Suprapubic skin (tissue), 4 donors: ENCODE data around the gene SH3BP4. TPM values are rescaled to one million over a fixed set of nuclear protein-coding genes. Genes with fewer than 3 reads are reported as not detected.

ENCODE experiments used
- DNase-seq, 2 donors: peaks; one replicate each; pipeline ENCODE4 v3.0.0-alpha.2; 2019; ENCODE audit warnings: low spot score in 2 of 2
- H3K27ac ChIP-seq: fragments of 200-600 bp; sonication (generic); one replicate; pipeline ENCODE4 v1.5.1; 2019
- H3K27me3 ChIP-seq: fragments of 200-600 bp; sonication (generic); one replicate; pipeline ENCODE4 v1.5.1; 2019
- H3K36me3 ChIP-seq: fragments of 200-600 bp; sonication (generic); one replicate; pipeline ENCODE4 v1.5.1; 2019
- H3K4me1 ChIP-seq: fragments of 200-600 bp; sonication (generic); one replicate; pipeline ENCODE4 v1.5.1; 2019
- H3K4me3 ChIP-seq: fragments of 200-600 bp; sonication (generic); one replicate; pipeline ENCODE4 v1.5.1; 2019; ENCODE audit warnings: mild to moderate bottlenecking
- H3K9me3 ChIP-seq: fragments of 200-600 bp; sonication (generic); one replicate; pipeline ENCODE4 v1.5.1; 2019
- EP300 ChIP-seq: sonication (generic); formaldehyde crosslinking; IDR thresholded peaks from one replicate; pipeline ENCODE4 v1.6.1; 2017; ENCODE audit warnings: antibody characterized with exemption
- POLR2A ChIP-seq, 2 donors: fragments of 450-650 bp; IDR thresholded peaks; one replicate each; pipeline ENCODE4 v1.6.1; 2017; ENCODE audit warnings: antibody characterized with exemption in 2 of 2, mild to moderate bottlenecking in 2 of 2, moderate library complexity in 2 of 2
- POLR2AphosphoS5 ChIP-seq, 3 donors: sonication (generic); formaldehyde crosslinking; IDR thresholded peaks; one replicate each; pipeline ENCODE4 v1.6.1; 2017; ENCODE audit warnings: antibody characterized with exemption in 3 of 3
- WGBS: methylation state at CpG from one replicate; pipeline ENCODE4 v1.1.5; 2018; 5-methylcytosine and 5-hydroxymethylcytosine counted together
- total RNA-seq, 4 donors: library from RNA; depleted of rRNA; stranded (reverse); fragments of >200 nt; gene quantifications; one replicate each; pipeline ENCODE4 v1.1.0, GENCODE V29; 2016
- TF ChIP-seq, protein P1 (sequence below), 2 donors: fragments of 200-600 bp in 1 of 2; fragments of 450-650 bp in 1 of 2; sonication (generic) in 1 of 2; IDR thresholded peaks; one replicate each; pipeline ENCODE4 v1.5.1; 2016 to 2019; ENCODE audit warnings: antibody characterized with exemption in 2 of 2, mild to moderate bottlenecking in 1 of 2, moderate library complexity in 1 of 2

The SH3BP4 gene
- total RNA-seq, 4 donors from 2014 or later: 38.6 to 82.6 (median 58.6) TPM

GRCh38 chr2:235006986-235007385, 55.2 kb downstream of the SH3BP4 start:
- Histone ChIP-seq H3K27ac (no peak overlapping the region), H3K27me3 (no peaks in the 10 kb centered on the region), H3K9me3 (no peaks in the 10 kb centered on the region), H3K36me3 (no peaks in the 10 kb centered on the region), H3K4me3 (no peak overlapping the region), H3K4me1 (peaks cover 52% of the 10 kb centered on the region)
- DNase-seq: no peak
- TF ChIP-seq EP300 (no peak), POLR2AphosphoS5 (IDR thresholded peaks at IDR 0.05) (no peak), POLR2A (IDR thresholded peaks at IDR 0.05) (no peak)
- TF ChIP-seq, protein P1, sequence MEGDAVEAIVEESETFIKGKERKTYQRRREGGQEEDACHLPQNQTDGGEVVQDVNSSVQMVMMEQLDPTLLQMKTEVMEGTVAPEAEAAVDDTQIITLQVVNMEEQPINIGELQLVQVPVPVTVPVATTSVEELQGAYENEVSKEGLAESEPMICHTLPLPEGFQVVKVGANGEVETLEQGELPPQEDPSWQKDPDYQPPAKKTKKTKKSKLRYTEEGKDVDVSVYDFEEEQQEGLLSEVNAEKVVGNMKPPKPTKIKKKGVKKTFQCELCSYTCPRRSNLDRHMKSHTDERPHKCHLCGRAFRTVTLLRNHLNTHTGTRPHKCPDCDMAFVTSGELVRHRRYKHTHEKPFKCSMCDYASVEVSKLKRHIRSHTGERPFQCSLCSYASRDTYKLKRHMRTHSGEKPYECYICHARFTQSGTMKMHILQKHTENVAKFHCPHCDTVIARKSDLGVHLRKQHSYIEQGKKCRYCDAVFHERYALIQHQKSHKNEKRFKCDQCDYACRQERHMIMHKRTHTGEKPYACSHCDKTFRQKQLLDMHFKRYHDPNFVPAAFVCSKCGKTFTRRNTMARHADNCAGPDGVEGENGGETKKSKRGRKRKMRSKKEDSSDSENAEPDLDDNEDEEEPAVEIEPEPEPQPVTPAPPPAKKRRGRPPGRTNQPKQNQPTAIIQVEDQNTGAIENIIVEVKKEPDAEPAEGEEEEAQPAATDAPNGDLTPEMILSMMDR (IDR thresholded peaks at IDR 0.05): no peak
- WGBS: 76% methylated on average over 6 of the region's 6 CpGs

GRCh38 chr2:235007664-235008457, 56.0 kb downstream of the SH3BP4 start:
- WGBS: 74% methylated on average over 24 of the region's 25 CpGs
- Histone ChIP-seq H3K36me3 (no peaks in the 10 kb centered on the region), H3K27ac (peak overlapping the region; percentile 75), H3K4me3 (no peak overlapping the region), H3K27me3 (no peaks in the 10 kb centered on the region), H3K9me3 (no peaks in the 10 kb centered on the region), H3K4me1 (peaks cover 45% of the 10 kb centered on the region)
- TF ChIP-seq POLR2A (IDR thresholded peaks at IDR 0.05): no peak
- no peak for TF ChIP-seq POLR2AphosphoS5 (IDR thresholded peaks at IDR 0.05)
- TF ChIP-seq, protein P1 (IDR thresholded peaks at IDR 0.05): no peak
- TF ChIP-seq EP300: no peak
- DNase-seq: no peak

GRCh38 chr2:235008584-235009044, 56.8 kb downstream of the SH3BP4 start:
- WGBS: 37% methylated on average over 4 of the region's 6 CpGs
- DNase-seq: no peak
- H3K4me3 ChIP-seq: no peak overlapping the region
- peak overlapping the region; percentile 75 for H3K27ac ChIP-seq
- no peaks in the 10 kb centered on the region for H3K36me3 ChIP-seq
- H3K9me3 ChIP-seq: no peaks in the 10 kb centered on the region
- H3K4me1 ChIP-seq: peaks cover 45% of the 10 kb centered on the region
- TF ChIP-seq, protein P1 (IDR thresholded peaks at IDR 0.05): no peak
- TF ChIP-seq EP300 (no peak), POLR2AphosphoS5 (IDR thresholded peaks at IDR 0.05) (no peak), POLR2A (IDR thresholded peaks at IDR 0.05) (no peak)
- no peaks in the 10 kb centered on the region for H3K27me3 ChIP-seq

DNA sequence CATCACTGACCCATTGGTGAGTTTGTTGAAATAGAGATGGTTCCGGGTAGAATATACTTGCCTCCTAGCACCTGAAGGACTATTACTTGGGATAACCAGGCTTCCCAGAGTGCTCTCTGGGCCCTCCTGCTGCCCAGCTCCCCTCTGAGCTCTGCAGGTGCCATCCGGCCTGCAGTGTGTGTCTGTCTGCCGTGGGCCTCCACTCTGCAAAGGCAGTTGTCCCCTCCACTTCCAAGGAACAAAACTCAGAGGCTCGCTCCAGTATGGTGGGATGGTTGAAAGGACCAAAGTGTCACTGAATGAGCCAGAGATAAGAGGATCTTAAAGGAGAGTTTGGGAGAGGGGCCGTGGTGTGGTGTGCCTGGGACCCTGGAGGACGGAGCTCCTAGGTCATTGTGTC, 57.3 kb downstream of the SH3BP4 start:
- H3K27ac ChIP-seq: peak overlapping the region; percentile 75
- peaks cover 45% of the 10 kb centered on the region for H3K4me1 ChIP-seq
- no peaks in the 10 kb centered on the region for H3K27me3 ChIP-seq
- no peaks in the 10 kb centered on the region for H3K9me3 ChIP-seq
- WGBS: 94% methylated on average over 4 of the region's 6 CpGs
- TF ChIP-seq, protein P1 (IDR thresholded peaks at IDR 0.05): no peak
- TF ChIP-seq POLR2A (IDR thresholded peaks at IDR 0.05) (no peak), EP300 (no peak), POLR2AphosphoS5 (IDR thresholded peaks at IDR 0.05) (no peak)
- H3K4me3 ChIP-seq: no peak overlapping the region
- no peaks in the 10 kb centered on the region for H3K36me3 ChIP-seq
- no peak for DNase-seq

DNA sequence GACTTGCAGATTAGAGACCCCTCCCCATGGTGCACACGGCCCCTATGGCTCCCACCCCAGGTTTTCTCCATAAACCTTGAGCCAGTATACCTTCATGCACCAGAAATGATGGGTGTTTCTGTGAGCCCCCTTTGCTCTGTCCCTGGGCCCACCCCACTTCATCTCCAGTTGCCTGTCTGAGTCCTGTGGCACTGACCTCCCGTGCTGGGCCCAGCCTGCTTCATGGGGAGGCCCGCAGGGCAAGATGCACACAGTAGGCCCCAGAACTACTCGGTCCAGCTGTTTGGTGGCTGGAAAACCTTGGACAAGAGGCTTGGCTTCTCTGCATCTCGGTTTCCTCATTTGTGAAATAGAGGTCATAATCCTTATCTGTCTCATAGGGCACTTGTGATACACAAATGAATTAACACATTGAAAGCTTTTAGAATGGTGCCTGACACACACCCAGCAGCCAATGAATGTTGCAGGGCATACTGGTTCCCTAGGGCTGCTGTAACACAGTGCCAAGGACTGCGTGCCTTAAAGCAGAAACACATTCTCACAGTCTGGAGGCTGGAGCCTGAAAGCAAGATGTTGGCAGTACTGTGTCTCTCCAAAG, 58.4 kb downstream of the SH3BP4 start:
- H3K4me3 ChIP-seq: no peak overlapping the region
- 82% methylated on average over 5 of the region's 6 CpGs for WGBS
- no peaks in the 10 kb centered on the region for H3K27me3 ChIP-seq
- no peak for DNase-seq
- peaks cover 39% of the 10 kb centered on the region for H3K4me1 ChIP-seq
- peak overlapping the region; percentile 75 for H3K27ac ChIP-seq
- H3K36me3 ChIP-seq: peaks cover under 1% of the 10 kb centered on the region
- H3K9me3 ChIP-seq: no peaks in the 10 kb centered on the region
- TF ChIP-seq, protein P1 (IDR thresholded peaks at IDR 0.05): no peak
